Stimulated activated CD8-positive, alpha-beta memory T cell treated with anti-CD3 and anti-CD28 coated beads, Interleukin-15, amount 100 ng/mL, for 1 hour (primary cell): ENCODE measurements around the gene DNAJB4.
"Not testable (repeated sequence)": the region's sequence is repeated elsewhere in the genome, so short reads cannot be mapped to it uniquely, and the experiment has no call there.

Source experiments
- DNase-seq: peaks from one replicate; pipeline ENCODE4 v3.0.0-alpha.2; 2020; ENCODE audit warnings: low read depth

The DNAJB4 gene

DNA sequence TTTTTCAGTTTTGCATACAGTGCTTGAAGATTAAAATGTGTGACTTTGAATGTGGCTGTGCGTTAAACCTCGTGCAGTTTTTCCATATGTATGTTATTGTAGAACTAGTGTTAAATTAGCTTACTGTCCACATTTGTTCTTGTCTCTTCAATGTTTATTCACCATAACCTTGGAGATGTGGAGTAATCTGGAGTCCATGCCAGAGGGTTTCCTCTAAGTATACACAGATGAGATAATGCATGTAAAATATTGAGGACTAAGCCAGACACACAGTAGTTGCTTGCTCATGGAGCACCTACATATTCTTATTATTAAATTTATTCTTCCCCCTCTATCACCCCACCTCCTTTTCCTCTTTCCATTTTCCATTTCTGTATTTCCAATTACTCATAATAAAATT lies 33.3 kb downstream of the DNAJB4 start:
- DNase-seq, result no peak

GRCh38 chr1:78038491-78038939 lies 33.8 kb downstream of the DNAJB4 start:
- no peak for DNase-seq

GRCh38 chr1:78040484-78041089 lies 35.8 kb downstream of the DNAJB4 start:
- no peak for DNase-seq

GRCh38 chr1:78043436-78043835 lies 38.7 kb downstream of the DNAJB4 start:
- DNase-seq, result no peak

- no peak for DNase-seq
Observed at GRCh38 chr1:78044796-78045562, 40.2 kb downstream of the DNAJB4 start.

DNA sequence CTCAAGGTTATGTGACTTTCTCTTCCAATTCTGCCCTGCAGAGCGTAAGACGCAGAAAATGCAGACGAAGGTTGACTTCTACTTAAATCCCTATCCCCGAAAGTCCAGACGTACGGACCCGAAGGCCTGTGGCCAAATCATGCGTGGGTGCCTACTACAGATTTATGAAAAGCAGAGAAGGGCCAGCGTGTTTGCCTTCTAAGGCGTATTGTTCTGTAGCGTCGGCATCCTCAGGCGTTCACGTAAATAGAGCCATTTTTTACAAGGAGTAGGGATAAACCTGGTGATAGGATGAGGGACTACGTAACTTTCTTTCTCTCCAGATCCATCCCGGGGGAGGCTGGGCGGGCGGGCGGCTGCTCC lies 40.8 kb downstream of the DNAJB4 start:
- no peak for DNase-seq

DNA sequence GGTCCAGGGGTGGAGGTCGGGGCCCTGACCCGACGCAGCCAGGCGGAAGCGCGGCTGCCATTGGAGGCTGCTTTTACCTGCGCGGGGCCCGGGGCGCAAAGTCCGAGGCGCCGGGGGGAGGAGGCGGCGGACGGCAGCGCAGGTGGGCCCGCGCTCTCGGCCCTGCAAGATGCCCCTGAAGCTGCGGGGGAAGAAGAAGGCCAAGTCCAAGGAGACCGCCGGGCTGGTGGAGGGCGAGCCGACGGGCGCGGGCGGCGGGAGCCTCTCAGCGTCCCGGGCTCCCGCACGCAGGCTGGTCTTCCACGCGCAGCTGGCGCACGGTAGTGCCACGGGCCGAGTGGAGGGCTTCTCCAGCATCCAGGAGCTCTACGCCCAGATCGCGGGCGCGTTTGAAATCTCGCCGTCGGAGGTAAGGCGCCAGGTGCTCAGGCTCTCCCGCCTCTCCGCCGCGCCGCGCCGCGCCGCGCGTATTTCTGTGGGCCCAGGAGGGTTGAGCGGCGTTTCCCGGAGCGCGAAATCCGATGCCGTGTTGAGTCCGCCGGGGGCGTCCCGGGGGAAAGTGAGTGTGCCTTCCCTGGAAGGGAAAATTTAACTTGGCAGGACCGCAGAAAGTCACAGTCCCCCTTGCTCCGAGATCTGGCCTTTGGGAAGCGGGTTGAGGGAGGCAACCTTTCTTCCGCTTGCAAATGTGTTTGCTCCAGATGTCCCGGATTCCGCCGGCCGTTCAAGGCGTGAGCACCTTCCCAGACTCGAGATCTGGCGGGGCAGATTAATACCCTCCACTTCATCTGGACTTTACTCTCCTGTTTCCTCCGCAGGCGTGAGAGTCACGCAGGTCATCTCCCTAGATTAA lies 41.4 kb downstream of the DNAJB4 start, which contains the start of gene GIPC2:
GIPC2 (plus strand) TSS at position 41 of the 853 bp plus-strand sequence; CDS start at position 170, 129 bp downstream.
- no peak for DNase-seq

DNA sequence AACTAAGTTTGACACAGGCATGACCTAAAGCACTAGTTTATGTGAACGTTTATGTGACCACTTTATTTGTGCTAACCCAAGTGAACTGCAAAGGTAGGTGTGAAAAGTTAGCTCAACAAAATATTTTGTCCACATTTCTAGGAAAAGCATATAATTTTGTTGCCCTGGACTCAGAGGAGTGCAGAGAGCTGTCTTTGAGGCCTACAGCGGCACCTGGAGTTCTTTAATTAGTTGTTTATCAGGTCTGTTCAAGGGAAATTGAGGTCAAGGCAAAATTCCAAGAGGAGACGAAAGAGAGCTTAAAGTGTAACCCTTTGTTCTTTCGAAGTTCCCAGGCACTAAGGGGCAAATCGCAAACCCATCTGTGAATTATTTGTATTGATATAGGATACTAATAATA lies 42.4 kb downstream of the DNAJB4 start:
- DNase-seq, result no peak

DNA sequence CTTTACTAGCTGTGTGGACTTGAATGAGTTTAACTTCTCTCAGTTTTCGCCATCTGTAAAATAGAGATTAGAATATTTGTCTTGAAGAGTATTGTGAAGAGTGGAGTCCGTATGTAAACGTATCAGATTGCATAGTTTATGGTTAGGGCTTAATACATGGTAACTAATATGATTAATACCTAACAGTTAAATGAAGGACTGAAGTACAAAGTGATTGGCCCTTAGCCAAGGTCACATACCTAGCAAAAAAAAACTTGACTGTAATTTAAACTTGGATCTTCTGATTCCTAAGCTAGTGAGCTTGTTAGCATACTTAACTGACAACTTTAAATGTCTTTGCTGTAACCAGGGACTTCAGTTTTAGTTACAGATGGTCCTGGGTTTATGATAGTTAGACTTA lies 42.9 kb downstream of the DNAJB4 start:
- no peak for DNase-seq

DNA sequence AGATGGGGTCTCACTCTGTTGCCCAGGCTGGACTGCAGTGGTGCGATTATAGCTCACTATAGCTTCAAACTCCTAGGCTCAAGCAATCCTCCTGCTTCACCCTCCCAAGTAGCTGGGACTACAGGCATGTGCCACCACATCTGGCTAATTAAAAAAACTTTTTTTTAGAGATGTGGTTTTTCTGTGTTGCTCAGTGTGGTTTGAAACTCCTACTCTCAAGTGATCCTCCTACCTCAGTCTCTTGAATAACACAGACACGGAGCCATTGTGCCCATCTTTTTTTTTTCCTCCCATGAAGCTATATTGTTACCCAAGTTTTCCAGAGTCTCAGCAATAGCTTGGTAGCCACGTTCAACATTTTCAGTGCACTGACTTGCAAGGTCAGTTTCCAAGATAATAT lies 43.7 kb downstream of the DNAJB4 start:
- DNase-seq, result no peak

GRCh38 chr1:78049396-78049795 lies 44.7 kb downstream of the DNAJB4 start:
- no peak for DNase-seq

- no peak for DNase-seq
Observed at GRCh38 chr1:78051005-78051404, 46.3 kb downstream of the DNAJB4 start.

- DNase-seq, result no peak
Observed at GRCh38 chr1:78052685-78053405, 48.1 kb downstream of the DNAJB4 start.

DNA sequence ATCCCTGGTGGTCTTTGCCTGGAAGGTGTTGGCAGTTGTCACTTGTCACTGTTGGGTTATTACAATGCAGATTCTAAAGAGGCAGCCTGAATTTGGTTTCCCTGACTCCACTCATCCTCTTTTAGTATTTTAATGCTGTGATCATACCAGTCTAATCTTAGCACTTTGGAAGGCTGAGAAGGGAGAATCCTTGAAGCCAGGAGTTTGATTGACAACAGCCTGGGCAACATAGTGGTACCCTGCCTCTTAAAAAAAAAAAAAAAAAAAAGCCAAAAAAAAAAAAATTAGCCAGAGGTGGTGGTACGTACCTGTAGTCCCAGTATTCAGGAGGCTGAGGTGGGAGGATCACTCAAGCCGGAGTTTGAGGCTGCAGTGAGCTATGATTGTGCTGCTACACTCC lies 48.8 kb downstream of the DNAJB4 start:
- no peak for DNase-seq

GRCh38 chr1:78054559-78054958 lies 49.8 kb downstream of the DNAJB4 start:
- no peak for DNase-seq

DNA sequence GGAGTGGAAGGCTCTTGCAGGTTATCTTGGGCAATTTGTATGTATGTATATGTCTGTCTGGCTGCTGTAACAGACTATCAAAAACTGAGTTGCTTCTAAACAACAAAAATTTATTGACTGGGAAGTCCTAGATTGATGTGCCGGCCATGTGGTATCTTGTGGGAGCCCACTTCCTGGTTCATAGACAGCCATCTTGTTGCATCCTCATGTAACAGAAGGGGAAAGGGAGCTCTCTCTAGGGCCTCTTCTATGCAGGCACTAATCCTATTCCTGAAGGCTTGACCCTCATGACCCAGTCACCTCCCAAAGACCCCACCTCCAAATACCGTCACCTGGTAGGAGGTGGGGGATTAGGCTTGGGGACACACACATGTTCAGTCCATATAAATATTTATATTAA lies 50.2 kb downstream of the DNAJB4 start:
- no peak for DNase-seq

GRCh38 chr1:78055565-78056132 lies 50.9 kb downstream of the DNAJB4 start:
- no peak for DNase-seq

GRCh38 chr1:78058670-78059069 lies 53.9 kb downstream of the DNAJB4 start:
- DNase-seq, result no peak

DNA sequence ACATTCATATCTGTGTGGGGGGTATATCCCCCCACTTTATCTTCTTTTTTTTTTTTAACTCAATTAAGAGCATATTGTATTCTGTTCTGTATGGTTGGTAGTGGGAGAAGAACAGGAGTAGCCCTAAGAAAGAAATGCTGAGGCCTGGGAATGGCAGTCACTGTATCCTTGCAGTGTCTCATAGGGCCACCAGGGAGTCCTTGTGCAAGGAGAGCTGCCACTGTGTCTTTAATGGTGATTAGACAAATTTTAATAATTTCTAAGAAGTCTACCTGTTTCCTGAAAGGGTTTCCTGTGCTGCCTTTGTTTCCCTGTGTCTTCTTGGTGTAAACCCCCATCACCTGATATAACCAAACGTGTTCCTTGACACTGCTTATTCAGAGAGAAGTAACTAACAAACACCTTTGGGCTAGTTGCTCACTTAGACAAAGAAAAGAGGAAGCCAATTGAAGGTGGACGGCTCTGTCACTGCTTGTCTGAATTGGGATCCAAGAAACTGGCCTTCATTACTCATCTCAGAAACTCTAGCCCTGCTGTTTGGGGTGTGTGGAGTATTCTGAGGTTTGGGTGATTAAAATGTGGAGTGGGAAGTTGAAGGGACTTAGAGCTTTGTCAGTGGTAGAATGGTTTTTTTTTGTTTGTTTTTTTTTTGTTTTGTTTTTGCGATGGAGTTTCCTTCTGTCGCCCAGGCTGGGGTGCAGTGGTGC lies 56.3 kb downstream of the DNAJB4 start:
- no peak for DNase-seq

DNA sequence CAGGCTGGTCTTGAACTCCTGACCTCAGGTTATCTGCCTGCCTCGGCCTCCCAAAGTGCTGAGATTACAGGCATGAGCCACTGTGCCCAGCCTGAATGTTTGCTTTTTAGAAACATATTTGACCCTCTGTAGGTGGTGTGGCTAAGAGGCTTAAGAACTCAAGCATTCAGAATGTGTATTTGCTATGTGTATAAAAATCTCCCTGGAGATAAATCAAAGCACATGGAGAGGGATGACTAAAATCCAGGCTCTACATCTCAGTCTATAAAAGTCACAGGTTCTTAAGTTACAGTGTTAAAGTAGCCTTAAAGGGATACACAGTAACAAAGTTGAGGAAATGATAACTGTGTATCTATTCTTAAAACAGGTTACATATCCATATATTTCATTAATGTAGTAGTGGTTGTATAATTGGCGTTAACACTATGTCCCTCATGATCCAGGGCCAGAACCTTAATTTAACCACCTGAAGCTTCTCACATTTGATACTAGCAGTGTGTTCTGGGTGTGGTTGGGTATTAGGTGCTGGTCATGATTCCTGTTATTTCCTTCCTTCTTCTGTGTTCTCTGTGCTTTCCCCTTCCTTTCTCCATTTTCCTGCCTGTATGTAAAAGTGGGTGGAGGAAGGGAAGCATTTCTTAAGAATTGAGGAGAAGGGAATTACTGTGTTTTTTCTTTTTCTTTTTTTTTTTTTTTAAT lies 57.2 kb downstream of the DNAJB4 start:
- DNase-seq, result no peak

GRCh38 chr1:78064886-78065285 lies 60.1 kb downstream of the DNAJB4 start:
- not testable (repeated sequence) for DNase-seq
